NCI-H1417 (cell line): Measurements from ENCODE around the gene MFSD6L.

ENCODE experiments used
- DNase-seq, 3 experiments: peaks; one replicate each; lab custom pipeline; 2025; lab: John Stamatoyannopoulos, UW

The MFSD6L gene

GRCh38 chr17:8798846-8799569, at the start of gene MFSD6L:
TSS of gene MFSD6L (minus strand) at chr17:8799365. CDS start at chr17:8799120, 245 bp downstream.
- peak; percentile 17 to 34 (median 21) for DNase-seq

GRCh38 chr17:8847891-8848290, 48.7 kb upstream of the MFSD6L start:
- DNase-seq, result no peak

- peak in 1 of 3 experiments; percentile 1 for DNase-seq
Measured at GRCh38 chr17:8846768-8847211, 47.6 kb upstream of the MFSD6L start.

- DNase-seq, result no peak
Measured at GRCh38 chr17:8844229-8845218, 45.4 kb upstream of the MFSD6L start.

GRCh38 chr17:8843344-8843743, 44.2 kb upstream of the MFSD6L start:
- DNase-seq, result no peak

- no peak for DNase-seq
Measured at GRCh38 chr17:8841844-8842243, 42.7 kb upstream of the MFSD6L start.

GRCh38 chr17:8839410-8839935, 40.3 kb upstream of the MFSD6L start:
- no peak for DNase-seq

- no peak for DNase-seq
Measured at GRCh38 chr17:8838551-8839095, 39.5 kb upstream of the MFSD6L start.

- no peak for DNase-seq
Measured at GRCh38 chr17:8837563-8838075, 38.5 kb upstream of the MFSD6L start.

- DNase-seq, result no peak
Measured at GRCh38 chr17:8836821-8837562, 37.8 kb upstream of the MFSD6L start.

GRCh38 chr17:8835631-8836364, 36.6 kb upstream of the MFSD6L start:
- no peak for DNase-seq

GRCh38 chr17:8835106-8835505, 35.9 kb upstream of the MFSD6L start:
- DNase-seq, result no peak

- peak in 1 of 3 experiments; percentile 14 for DNase-seq
Measured at GRCh38 chr17:8832711-8833352, 33.7 kb upstream of the MFSD6L start.

- no peak for DNase-seq
Measured at GRCh38 chr17:8831234-8831849, 32.2 kb upstream of the MFSD6L start.

GRCh38 chr17:8830141-8830540, 31.0 kb upstream of the MFSD6L start:
- no peak for DNase-seq

- DNase-seq, result no peak
Measured at GRCh38 chr17:8829036-8829941, 30.1 kb upstream of the MFSD6L start.

- no peak for DNase-seq
Measured at GRCh38 chr17:8828517-8828875, 29.3 kb upstream of the MFSD6L start.

- no peak for DNase-seq
Measured at GRCh38 chr17:8826808-8827435, 27.8 kb upstream of the MFSD6L start.
